HG03460 (cell line): ENCODE results near the gene HID1.

Source experiments
- ATAC-seq: cut with Tn5 transposase; IDR thresholded peaks from one replicate; pipeline ENCODE4 v1.9.1; 2021; ENCODE audit not compliant: unreplicated experiment

HID1 gene

DNA sequence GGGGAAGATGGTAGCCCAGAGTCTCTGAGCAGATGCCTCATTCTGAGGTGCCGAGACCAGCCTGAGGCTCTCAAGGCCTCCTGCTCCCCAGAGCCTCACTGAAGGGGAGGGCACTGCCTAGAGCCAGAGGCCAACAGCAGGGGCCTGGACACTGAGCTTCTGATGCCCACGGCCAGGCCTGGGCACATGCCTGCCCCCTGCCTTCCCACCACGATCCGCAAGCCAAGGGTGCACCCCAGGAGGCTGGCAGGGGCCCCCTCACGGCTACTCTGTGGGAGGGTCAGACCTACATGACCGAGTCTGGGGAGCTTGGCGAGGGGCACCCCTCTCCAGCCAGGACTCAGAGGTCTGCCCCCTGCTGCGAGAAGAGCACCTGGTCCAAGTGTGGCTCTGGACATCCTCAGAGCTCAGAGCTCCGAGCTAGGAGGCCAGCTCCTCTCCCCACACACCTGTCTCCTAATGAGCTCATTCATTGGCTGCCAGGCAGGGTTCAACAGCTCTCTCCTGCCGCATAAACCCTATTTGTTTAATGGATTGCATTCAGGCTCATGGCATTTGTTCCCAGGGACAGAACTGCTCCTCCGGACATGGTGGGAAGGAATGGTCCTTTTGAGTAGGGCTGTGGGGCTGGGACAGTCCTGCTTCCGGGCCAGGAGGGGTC lies 23.0 kb downstream of the HID1 start:
- ATAC-seq = no peak

DNA sequence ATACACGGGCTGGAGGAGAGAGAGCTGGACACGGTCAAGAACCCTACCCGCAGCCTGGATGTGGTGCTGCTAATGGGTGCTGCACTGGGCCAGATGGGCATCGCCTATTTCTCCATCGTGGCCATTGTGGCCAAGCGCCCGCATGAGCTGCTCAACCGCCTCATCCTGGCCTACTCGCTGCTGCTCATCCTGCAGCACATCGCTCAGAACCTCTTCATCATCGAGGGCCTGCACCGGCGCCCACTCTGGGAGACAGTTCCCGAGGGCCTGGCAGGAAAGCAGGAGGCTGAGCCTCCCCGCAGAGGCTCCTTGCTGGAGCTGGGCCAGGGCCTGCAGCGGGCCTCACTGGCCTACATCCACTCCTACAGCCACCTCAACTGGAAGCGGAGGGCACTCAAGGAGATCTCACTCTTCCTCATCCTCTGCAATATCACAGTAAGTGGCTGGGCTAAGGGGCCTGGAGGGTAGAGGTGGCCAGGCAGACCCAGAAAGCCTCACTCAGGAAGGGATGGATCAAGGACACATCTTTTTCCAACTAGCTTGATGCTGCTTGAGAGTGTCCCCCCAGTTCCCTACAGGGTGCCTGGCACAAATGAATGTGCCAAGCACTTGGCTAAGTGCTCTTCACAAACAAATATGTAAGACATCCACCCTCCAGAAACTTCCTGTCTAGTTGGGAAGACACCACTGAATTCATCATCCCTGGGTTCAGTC lies 25.4 kb downstream of the HID1 start:
- no peak for ATAC-seq

DNA sequence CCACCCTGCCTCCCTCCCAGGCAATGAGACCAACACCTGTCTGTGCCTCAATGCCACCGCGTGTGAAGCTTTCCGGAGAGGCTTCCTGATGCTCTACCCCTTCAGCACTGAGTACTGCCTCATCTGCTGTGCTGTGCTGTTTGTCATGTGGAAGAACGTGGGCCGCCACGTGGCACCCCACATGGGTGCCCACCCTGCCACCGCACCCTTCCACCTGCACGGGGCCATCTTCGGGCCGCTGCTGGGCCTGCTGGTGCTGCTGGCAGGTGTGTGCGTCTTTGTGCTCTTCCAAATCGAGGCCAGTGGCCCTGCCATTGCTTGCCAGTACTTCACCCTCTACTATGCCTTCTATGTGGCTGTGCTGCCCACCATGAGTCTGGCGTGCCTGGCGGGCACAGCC lies 25.9 kb downstream of the HID1 start:
- no peak for ATAC-seq

DNA sequence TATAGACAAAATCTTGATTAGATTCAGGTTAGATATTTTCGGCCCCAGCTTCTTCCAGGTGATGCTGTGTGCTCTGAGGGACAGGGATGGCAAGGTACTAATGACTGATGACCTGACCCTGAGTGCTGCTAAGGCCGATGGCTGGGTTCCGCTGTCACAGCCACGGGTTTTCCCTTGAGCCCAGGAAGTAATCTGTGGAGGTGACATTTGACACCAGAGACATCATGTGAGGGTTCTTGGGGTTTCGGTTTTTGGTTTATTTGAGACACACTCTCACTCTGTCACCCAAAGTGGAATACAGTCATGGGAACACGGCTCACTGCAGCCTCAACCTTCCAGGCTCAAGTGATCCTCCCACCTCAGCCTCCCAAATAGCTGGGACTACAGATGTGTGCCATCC lies 27.0 kb downstream of the HID1 start:
- ATAC-seq = no peak

DNA sequence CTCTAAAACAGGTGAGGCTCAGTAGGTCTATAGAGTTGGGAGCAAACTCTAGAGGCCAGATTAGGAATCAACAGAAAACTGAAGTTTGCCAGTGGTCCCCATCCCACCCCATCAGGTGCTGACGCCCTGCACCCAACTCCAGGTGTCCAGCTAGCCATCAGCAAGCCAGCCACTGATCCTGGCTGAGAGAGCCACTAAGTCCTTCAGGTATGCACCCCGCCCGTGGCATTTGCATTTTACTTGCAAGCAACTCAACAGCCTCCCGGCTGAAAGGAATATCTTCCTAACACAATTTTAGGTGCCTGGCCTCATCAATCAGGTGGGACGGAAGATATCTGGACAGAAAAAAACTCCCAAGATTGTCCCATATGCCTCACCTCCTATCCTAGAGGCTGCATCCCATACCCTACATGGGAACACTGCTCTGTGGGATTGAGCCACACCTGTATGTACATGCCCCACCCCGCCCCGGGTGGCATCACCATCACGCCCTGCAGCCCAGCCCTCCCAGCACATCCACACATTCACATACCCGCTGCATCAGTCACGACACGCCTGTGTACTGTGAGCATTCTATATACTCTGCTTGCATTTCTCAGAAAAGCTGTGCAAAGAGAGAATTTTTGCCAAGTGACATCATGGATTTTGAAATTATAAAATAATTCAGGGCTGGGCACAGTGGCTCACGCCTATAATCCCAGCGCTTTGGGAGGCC lies 28.6 kb downstream of the HID1 start:
- ATAC-seq = no peak

DNA sequence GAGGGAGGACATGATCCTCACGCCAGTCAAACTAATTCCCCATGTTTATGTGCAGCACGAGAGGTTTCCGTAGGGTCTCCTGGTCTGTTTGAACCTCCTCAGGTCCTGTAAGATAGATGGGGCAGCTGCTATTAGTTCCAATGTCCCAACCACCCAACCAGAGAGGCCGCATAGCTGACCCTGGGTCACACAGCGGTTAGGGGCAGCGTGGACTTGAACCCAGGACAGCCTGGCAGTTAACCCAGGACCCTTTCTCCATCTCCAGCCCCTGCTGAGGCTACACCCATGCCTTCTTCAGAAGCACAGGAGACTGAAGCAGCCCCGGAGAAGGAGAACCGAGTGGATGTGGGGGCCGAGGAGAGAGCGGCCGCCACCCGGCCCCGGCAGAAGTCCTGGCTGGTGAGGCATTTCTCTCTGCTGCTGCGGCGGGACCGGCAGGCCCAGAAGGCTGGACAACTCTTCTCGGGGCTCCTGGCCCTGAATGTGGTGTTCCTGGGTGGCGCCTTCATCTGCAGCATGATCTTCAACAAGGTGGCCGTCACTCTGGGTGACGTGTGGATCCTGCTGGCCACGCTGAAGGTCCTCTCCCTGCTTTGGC lies 31.3 kb downstream of the HID1 start:
- ATAC-seq = no peak

DNA sequence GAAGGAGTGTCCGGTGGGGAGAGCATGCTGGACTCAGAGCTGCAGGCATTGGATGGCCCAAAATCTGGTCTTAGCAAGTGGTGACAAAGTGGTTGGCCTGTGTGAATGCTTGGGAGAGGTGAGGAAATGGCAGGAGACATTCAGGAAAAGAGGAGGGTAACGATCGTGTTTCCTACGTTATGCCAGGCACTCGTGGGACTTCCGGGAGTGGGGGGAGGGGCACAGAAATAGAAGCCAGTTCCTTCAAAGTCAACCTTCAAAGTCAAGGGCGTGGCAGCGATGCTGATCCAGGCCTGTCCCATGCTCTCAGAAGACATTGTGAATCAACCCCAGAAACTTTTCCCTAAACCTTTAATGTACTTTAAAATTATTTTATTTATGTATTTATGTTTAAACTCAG lies 33.0 kb downstream of the HID1 start:
- no peak for ATAC-seq

DNA sequence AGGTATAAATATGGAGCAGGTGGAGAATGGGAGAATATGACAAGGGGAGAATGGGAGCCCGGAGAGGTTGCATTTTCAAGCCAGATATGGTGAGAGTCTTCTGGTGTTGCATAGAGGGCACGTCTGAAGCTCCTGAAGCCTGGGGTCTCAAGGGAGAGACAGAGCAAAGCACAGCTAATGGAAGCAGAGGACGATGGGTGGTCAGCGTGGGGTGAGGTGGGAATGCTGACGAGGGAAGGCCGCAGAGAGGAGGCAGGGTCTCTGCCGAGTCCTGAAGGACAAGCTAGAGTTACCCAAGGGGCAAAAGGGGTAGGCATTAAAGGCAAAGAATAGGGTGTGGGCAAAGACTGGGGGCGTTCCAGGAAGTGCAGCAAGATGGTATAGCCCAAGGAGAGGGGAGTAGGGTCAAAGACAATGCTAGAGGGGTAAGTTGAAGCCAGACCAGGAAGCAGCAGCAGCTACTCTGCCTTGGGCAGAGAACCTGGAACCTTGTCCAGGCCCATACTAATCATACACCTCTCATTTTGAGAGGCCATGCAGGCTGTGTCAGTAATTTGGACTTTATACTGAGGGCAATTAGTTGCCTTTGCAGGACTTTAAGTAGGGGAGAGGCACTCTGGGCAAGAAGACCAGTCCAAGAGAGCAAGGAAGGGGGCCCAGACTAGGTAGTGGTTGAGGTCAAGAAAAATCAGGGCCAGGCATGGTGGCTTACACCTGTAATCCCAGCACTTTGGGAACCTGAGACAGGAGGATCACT lies 34.2 kb downstream of the HID1 start:
- no peak for ATAC-seq

DNA sequence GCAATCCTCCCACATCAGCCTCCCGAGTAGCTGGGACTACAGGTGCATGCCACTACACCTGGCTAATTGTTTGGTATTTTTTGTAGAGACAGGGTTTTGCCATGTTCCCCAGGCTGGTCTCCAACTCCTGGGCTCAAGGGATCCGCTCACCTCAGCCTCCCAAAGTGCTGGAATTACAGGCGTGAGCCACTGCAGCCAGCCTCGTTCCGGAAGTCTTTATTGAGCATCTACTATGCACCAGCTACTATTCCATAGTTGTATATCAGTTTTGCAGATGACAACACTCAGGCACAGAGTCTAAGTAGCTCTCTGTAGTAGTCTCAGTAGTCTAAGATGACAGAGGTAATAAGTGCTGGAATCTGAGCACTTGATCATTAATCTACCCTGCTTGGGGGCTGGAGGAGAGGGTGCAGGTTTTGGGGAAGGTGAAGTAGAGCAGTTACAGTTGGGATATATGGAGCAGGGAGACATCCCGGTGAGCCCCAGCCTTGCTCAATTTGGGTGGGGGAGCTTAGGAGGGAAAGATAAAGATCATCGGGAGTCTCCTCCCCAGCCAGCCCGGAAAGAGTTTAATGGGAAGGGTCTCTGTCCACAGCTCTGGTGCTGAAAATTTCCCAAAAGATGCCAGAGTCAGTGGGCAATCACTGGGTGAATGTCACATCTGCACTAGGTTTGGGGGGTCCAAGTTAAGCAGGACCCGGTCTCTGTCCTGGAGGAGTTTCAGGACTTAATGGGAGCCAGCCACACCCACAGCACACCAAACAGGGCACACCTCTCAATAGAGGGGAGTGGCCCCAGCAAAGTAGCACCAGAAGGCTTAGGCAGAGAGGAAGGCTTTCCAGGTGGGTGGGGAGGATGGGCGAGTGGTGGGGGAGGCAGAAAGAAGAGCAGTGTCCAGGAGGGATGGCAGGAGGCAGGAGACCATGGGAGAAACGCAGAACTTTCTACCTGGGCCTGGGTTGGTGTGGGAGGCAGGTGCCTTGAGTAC lies 35.2 kb downstream of the HID1 start:
- no peak for ATAC-seq

DNA sequence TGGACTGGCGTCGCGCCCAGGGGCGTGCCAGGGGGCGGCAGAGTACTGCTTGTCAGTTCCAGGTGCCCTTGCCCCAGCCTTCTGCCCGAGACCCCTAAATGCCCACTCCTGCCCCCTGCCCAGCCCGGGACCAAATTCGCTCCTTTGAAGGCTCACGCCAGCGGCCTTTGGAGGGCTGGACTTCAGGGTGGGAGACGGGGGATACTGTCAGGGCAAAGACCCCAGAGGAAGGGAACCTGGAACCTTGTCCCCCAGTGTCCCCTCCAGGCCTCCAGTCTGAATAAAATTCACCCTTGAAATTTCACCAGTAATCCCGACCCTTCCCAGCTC lies 36.1 kb downstream of the HID1 start:
- ATAC-seq = no peak

DNA sequence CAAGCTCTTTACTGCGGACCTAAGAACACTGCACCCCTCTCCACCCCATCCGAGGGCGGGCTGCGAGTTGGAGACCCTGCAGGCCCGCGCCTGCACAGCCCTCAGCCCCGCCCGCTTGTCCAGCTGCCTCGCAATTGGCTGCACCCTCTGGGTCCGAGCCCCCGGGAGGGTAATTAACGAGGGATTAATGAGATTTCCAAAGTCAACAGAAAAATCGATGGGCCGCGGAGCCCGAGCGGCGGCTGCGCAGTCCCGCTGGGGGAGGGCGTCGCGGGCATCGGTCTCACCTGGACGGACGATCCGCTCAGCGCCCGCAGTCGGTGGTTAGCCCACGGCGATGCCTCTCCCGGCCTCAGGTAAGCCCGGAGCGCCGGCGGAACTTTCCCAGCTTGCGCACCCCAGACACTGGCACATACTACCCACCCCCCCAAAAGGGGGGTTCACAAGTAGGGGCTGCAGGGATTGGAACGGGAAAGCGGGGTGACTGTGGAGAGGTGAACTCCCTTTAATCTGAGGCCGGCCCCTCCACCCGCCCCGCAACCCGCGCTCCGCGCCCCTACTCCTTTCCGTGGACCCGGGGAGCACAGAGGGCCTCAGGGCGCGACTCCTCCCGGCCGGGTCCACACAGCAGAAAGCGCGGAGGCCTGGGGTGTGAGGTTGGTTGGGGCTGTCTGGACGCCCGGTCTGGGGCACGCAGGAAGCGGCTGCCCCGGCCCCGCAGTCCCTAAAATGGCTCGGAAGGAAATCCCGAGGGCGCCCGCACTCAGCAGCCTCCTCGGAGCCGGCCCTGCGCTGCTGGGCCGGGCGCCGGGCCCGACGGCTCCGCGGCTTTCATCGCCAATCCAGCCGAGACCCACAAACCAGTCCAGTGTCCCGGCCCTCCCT lies 36.7 kb downstream of the HID1 start, which contains the start of gene OTOP3:
OTOP3 (plus strand) TSS at position 314 of the 885 bp plus-strand sequence; CDS start at position 338, 24 bp downstream.
- no peak for ATAC-seq

DNA sequence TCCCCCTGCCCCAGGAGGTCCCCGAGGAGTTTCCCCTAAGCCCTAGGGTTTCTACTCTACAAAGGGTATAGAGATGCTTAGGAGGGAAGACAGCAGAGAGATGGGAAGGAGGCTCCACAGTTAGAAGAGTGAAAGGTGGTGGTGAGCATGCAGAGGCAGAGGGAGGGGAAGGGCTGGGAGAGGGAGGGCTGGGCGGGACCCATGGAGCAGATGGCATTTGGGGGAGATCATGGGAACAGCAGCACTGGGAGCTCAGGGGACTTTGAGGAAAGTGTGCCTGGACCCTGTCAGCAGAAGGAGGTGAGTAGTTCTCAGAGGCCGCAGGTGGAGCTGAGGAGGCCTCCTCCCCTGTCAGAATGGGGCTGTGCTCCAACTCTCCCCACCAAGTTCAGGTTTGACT lies 37.5 kb downstream of the HID1 start:
- ATAC-seq = no peak

DNA sequence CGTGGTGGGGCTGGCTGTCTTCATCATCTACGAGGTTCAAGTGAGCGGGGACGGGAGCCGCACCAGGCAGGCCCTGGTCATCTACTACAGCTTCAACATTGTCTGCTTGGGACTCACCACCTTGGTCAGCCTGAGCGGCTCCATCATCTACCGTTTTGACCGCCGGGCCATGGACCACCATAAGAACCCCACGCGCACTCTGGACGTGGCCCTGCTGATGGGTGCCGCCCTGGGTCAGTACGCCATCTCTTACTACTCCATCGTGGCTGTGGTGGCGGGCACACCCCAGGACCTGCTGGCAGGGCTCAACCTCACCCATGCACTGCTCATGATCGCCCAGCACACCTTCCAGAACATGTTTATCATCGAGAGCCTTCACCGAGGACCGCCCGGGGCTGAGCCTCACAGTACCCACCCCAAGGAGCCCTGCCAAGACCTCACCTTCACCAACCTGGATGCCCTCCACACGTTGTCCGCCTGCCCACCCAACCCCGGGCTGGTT lies 42.0 kb downstream of the HID1 start:
- no peak for ATAC-seq

DNA sequence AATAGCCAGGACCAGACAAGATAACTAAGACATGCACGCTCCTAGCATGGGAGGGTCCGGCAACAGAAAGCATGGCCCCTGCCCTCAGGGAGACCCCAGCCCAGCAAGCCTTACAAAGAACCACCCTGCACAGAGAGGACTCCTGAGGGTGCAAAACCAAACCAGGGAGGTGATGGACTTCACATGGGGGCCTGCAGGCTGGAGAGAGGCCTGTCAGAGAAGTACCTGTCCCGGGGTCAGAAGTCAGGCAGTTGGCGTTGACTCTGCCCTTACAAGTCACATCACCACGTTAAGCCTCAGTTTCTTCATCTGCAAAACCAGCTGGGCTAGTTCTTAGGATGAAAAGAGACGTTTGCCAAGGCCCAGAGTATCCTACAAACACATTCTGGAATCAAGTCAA lies 43.8 kb downstream of the HID1 start:
- no peak for ATAC-seq

DNA sequence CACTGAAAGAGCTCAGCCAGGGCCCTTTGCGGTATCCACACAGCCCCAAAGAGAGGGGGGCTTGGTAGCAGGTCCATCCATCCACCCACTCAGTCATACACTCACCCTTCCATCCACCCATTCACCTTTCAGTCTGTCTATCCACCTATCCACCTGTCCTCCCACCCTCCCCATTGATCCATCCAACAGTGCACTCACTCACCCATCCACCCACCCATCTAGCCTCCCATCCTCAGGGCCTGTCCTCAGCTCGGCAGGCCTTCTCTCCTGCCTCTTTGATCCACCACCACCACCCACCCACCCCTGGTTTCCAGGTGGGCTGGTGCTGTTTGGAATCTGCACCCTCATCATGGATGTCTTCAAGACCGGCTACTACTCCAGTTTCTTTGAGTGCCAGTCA lies 47.3 kb downstream of the HID1 start:
- no peak for ATAC-seq

DNA sequence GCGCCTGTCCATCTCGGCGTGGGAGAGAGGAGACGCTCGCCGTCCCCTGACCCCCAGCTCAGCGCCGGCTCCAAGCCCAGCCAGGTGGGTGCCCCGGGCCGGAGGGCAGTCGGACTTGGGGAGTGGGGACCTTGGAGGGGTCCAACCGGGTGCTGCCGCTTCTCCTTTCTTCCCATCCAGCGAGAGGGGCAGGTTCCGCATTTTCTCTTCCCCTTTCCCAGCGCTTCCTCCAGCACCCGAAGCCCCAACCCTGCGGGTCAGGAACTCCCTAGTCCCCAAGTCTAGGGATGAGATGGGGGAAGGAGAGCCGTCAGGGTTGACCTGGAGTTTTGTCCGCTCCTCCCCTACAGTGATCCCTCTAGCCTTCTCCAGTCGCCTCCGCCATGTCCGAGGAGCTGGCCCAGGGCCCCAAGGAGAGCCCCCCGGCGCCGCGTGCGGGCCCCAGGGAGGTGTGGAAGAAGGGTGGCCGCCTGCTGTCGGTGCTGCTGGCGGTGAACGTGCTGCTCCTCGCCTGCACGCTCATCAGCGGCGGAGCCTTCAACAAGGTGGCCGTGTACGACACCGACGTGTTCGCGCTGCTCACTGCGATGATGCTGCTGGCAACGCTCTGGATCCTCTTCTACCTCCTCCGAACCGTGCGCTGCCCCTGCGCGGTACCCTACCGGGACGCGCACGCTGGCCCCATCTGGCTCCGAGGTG lies 48.2 kb downstream of the HID1 start, which contains the start of gene OTOP2:
OTOP2 (plus strand) TSS at position 24 of the 699 bp plus-strand sequence; CDS start at position 384, 360 bp downstream.
- no peak for ATAC-seq

DNA sequence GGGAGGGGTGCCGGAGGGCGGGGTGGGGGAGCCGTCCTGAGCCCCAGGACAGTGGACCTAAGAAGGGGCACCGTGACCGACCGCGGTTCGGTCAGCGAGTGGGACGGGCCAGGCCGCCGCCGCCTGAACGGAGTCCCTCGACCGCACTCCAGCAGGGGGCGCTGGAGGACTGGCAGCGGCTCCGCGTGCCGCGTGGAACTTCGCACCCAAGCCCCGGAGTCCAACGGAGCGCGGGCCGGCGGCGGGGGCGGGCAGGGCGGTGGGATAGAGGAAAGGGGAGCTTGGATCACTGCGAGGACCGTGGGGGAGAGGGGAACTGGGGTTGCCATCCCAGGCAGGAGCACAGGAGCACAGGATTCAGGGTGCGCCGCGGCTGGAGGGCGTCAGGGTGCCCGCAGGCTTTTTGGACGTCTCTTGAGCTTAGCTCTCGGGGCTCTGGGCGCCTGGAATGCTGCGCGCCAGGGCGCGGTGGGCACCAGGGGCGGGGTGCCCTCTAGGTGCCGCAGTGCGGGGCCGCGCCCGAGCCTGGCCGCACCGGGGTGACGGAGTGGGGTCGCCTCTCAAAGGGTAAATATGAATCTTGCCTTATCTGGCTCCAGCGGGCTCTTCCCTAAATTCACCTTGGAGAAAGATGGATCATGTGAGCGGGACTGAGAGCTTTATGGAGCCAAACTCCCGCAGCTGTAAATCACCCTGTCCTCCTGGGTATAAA lies 48.9 kb downstream of the HID1 start:
- ATAC-seq = no peak
